Measurements from ENCODE around the gene ERICH2.

GRCh38 chr2:170829036-170829435 lies 58.9 kb downstream of the ERICH2 start:
- TF ChIP-seq PRDM6 (tag by site-specific recombination; IDR thresholded peaks at IDR 0.05): no peak
- TF ChIP-seq ZNF184 (tag by site-specific recombination; IDR thresholded peaks at IDR 0.05): no peak
- TF ChIP-seq ZBTB26 (tag by site-specific recombination; optimal IDR thresholded peaks at IDR 0.05): no peak
- TF ChIP-seq ZNF157 (tag by site-specific recombination; IDR thresholded peaks at IDR 0.05): no peak
- no peak for TF ChIP-seq CTCF (tag by site-specific recombination; IDR thresholded peaks at IDR 0.05)
- no peak for TF ChIP-seq KLF7 (tag by site-specific recombination; IDR thresholded peaks at IDR 0.05; ENCODE audit: borderline replicate concordance)

Data from HEK293 (cell line).